DMS79 (cell line): ENCODE measurements around the gene RABEPK.
"Not testable (repeated sequence)": the region's sequence is repeated elsewhere in the genome, so short reads cannot be mapped to it uniquely, and the experiment has no call there.

ENCODE experiments used
- DNase-seq: peaks from one replicate; lab custom pipeline; 2025; lab: John Stamatoyannopoulos, UW

Gene RABEPK, protein sequence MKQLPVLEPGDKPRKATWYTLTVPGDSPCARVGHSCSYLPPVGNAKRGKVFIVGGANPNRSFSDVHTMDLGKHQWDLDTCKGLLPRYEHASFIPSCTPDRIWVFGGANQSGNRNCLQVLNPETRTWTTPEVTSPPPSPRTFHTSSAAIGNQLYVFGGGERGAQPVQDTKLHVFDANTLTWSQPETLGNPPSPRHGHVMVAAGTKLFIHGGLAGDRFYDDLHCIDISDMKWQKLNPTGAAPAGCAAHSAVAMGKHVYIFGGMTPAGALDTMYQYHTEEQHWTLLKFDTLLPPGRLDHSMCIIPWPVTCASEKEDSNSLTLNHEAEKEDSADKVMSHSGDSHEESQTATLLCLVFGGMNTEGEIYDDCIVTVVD

GRCh38 chr9:125200216-125201047 lies at the start of gene RABEPK:
Gene RABEPK (plus strand): TSS chr9:125200542. CDS start chr9:125203014, 2,472 bp downstream.
- DNase-seq: peak; percentile 74

DNA sequence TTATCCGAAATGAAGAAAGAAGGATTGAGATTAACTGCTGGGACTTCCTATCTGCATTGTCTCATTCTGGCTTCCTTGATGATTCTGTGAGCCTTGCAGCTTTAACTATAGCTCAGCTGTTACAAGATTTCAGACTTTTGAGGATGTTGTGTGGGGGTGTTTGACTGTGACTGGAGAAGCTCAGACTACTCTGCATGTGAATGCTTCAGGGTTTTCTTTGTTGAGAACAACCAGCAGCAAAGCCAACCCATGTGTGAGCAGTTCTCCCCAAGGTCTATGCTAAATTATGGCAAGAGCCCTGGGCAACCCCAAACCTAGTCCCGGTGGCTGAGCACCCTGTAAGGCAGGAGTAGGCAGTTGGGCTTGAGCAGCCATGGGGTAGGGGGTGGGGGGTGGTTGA lies 48.6 kb upstream of the RABEPK start:
- DNase-seq: no peak

DNA sequence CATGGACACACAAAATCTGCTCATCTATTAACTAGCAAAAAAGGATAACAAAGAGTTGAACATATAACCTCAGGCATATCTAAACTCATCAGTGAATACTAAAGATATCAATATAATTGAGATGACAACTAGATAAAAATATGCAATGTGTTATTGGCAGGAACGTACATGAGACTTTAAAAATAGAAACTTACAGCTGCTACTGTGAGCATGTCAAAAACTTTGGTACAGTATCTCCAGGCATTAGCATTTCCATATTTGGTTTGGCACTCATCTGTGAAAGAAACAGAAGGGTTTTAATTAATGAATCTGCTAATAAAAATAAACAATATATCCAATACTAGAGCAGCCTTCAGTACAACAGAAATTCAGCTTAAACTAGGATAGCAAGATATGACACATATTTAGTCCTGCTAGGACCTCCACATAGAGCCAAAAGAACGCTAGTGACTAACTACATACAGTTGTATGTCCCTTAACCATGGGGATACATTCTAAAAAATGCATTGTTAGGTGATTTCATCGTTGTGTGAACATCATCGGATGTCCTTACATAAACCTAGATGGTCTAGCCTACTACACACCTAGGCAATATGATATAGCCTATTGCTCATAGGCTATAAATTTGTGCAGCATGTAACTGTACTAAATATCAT lies 46.5 kb upstream of the RABEPK start:
- DNase-seq: no peak

DNA sequence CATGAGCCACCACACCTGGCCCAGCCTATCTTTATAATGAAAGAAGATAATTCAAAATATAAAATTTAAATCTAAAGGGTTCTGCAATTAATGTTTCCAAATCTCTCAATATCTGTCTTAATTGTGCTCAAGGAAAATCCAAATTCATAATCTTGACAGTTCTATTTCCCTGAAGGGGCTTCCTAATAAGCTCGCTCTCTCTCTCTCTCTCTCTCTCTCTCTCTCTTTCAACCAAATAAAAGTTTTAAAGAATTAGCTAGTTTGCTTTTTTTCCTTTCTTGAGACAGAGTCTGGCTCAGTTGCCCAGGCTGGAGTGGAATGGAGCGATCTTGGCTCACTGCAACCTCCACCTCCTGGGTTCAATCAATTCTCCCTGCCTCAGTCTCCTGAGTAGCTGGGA lies 43.8 kb upstream of the RABEPK start:
- DNase-seq: no peak

DNA sequence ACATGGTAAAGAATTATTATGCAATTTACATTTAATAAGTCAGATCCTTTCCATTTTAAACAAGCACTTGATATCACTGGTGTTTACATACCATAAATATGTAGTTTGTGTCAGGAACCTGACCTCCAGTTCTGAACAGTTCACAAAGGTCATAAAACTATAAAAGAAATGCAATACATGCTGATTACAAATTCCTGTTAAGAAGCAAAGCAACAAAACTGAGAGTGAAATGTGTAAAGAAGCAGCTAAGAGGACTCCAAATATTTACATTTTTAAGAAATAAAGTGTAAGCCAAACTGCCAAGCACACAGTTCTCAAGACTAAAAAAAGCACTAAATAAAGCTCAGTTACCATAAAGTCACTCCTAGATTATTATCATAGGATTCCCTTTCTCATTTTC lies 39.6 kb upstream of the RABEPK start:
- DNase-seq: no peak

- DNase-seq: no peak
Observed at GRCh38 chr9:125161284-125161918, 38.9 kb upstream of the RABEPK start.

DNA sequence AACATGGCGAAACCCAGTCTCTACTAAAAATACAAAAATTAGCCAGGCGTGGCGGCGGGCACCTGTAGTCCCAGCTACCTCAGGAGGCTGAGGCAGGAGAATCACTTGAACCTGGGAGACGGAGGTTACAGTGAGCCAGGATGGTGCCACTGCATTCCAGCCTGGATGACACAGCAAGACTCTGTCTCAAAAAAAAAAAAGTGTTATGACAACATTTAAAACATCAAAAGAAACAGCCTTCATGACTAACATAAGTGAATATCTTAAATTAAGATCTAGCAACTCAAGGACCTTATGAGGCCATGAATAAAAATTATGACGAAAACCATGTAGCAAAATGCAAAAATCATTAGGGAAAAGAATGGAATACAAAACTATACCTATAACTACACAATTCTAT lies 37.5 kb upstream of the RABEPK start:
- DNase-seq: not testable (repeated sequence)

- DNase-seq: no peak
Observed at GRCh38 chr9:125166762-125167161, 33.6 kb upstream of the RABEPK start.

DNA sequence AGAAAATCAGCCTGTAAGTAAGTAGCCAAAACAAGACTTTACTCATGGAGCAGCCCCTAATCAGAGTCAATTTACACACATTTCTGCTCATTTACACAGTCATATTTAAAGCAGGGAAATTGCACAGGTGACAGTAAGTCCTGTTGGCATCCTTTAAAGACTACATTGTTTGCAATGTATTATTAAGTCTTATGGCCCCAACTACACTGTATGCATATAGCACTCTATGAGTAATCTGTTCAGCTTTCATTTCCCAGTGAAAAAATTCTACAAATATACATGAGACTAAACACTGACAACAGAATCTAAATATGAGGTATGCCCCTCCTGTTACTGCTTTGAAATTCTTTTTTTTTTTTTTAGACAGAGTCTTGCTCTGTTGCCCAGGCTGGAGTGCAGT lies 30.4 kb upstream of the RABEPK start:
- no peak for DNase-seq

- DNase-seq: no peak
Observed at GRCh38 chr9:125172031-125172755, 28.1 kb upstream of the RABEPK start.

DNA sequence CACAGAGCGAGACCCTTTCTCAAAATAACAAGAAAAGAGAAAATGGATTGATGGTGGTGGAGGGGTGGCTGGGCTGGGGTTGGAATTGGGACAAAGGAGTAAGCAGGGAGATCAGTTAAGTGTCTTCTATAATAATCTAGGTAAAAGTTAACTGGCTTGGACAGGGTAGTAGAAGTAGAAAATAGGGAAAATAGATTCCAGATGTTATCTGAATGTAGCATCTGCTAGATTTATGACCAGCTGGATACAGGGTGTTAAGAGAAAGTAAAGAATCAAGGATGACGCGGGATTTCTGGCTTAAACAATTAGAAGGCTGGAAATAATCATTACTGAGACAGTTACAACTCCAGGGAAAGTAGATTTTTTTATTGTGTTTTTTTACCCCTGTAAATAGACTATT lies 23.7 kb upstream of the RABEPK start:
- no peak for DNase-seq

GRCh38 chr9:125177888-125178287 lies 22.5 kb upstream of the RABEPK start:
- no peak for DNase-seq

- DNase-seq: not testable (repeated sequence)
Observed at GRCh38 chr9:125179776-125180175, 20.6 kb upstream of the RABEPK start.

GRCh38 chr9:125180876-125181275 lies 19.5 kb upstream of the RABEPK start:
- DNase-seq: no peak

DNA sequence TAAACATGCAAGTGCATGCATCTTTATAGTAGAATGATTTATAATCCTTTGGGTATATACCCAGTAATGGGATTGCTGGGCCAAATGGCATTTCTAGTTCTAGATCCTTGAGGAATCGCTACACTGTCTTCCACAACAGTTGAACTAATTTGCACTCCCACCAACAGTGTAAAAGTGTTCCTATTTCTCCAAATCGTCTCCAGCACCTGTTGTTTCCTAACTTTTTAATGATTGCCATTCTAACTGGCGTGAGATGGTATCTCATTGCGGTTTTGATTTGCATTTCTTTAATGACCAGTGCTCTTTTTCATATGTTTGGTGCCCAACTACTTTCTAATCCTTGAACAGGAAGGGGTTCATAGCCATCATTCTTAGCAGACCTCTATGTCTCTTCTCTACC lies 18.6 kb upstream of the RABEPK start:
- not testable (repeated sequence) for DNase-seq

DNA sequence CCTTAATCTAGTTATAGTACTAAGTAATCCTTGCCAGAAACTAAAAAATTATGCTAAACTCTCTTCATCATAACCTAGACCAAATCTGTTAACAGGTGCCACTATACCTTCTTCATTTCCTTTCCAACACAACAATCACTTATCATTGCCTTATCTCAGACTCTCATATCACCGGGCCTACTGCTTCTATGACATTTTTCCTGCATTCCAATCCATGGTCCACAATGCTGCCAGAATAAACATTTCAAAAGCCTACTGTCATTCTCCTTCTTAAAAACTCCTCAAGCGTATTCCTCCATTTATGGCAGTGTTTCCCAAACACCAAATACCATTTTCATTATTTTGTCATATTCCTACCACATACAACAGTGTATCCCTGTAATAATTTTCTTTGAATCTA lies 17.3 kb upstream of the RABEPK start:
- no peak for DNase-seq

GRCh38 chr9:125183561-125183960 lies 16.8 kb upstream of the RABEPK start:
- no peak for DNase-seq

DNA sequence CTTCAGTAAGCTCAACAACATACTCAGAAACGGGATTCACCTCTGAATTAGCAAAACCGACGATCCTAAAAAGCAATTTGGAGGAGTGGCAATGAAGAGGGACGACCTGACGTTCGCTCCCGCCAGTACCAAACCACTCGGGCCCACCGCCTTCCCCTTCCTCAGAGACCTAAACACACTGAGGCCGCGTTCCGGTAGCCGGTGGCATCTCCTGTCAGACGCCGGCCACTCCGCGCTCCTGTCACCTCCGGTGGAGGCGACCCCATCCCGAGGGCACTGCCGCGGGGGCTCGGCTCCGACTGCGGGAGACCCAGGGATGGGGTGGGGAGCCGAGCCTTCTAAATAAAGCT lies 11.4 kb upstream of the RABEPK start:
- peak; percentile 5 for DNase-seq

- peak; percentile 84 for DNase-seq
Observed at GRCh38 chr9:125189361-125190289, 10.7 kb upstream of the RABEPK start, which contains the start of gene PPP6C. Gene PPP6C (minus strand): TSS chr9:125189803. CDS start chr9:125189718, 85 bp downstream.

GRCh38 chr9:125190361-125190801 lies 10.0 kb upstream of the RABEPK start:
- DNase-seq: no peak
